Forelimb muscle (tissue), 1 donor: ENCODE data around the gene NLGN4Y. TPM values are rescaled to one million over a fixed set of nuclear protein-coding genes. Genes with fewer than 3 reads are reported as not detected.

ENCODE experiments used
- DNase-seq: peaks from one replicate; pipeline ENCODE4 v3.0.0-alpha.2; 2013; ENCODE audit warnings: low read depth
- polyA plus RNA-seq: library from polyadenylated mRNA; unstranded; fragments of 120-200 nt; gene quantifications from one replicate; pipeline ENCODE4 v1.2.1, GENCODE V29; 2013; ENCODE audit not compliant: insufficient read length

NLGN4Y gene
- 0.09 TPM for polyA plus RNA-seq

- no peak for DNase-seq
Measured at GRCh38 chrY:14524272-14525231, at the start of gene NLGN4Y. NLGN4Y (plus strand) TSS chrY:14524529; CDS start chrY:14622120, 97,591 bp downstream.

GRCh38 chrY:14485935-14486334 lies 38.4 kb upstream of the NLGN4Y start:
- no peak for DNase-seq

GRCh38 chrY:14490226-14490625 lies 34.1 kb upstream of the NLGN4Y start:
- DNase-seq = no peak

- DNase-seq = no peak
Measured at GRCh38 chrY:14498071-14498470, 26.3 kb upstream of the NLGN4Y start.

GRCh38 chrY:14504592-14504991 lies 19.7 kb upstream of the NLGN4Y start:
- no peak for DNase-seq

GRCh38 chrY:14522379-14522950 lies 1.9 kb upstream of the NLGN4Y start:
- DNase-seq = no peak

GRCh38 chrY:14523491-14524271 lies 648 bp upstream of the NLGN4Y start:
- DNase-seq = no peak

- DNase-seq = no peak
Measured at GRCh38 chrY:14525315-14525714, 986 bp downstream of the NLGN4Y start.

GRCh38 chrY:14528361-14528760 lies 4.0 kb downstream of the NLGN4Y start:
- DNase-seq = no peak

GRCh38 chrY:14536703-14537102 lies 12.4 kb downstream of the NLGN4Y start:
- no peak for DNase-seq

GRCh38 chrY:14543506-14543905 lies 19.2 kb downstream of the NLGN4Y start:
- no peak for DNase-seq

GRCh38 chrY:14581294-14581693 lies 57.0 kb downstream of the NLGN4Y start:
- DNase-seq = no peak

- DNase-seq = no peak
Measured at GRCh38 chrY:14586725-14587124, 62.4 kb downstream of the NLGN4Y start.

GRCh38 chrY:14601372-14601771 lies 77.0 kb downstream of the NLGN4Y start:
- no peak for DNase-seq

- no peak for DNase-seq
Measured at GRCh38 chrY:14617625-14618024, 93.3 kb downstream of the NLGN4Y start.

GRCh38 chrY:14618513-14618912 lies 94.2 kb downstream of the NLGN4Y start:
- no peak for DNase-seq

- DNase-seq = no peak
Measured at GRCh38 chrY:14628208-14628607, 103.9 kb downstream of the NLGN4Y start.

GRCh38 chrY:14631676-14632075 lies 107.3 kb downstream of the NLGN4Y start:
- DNase-seq = no peak

- no peak for DNase-seq
Measured at GRCh38 chrY:14633718-14634117, 109.4 kb downstream of the NLGN4Y start.

GRCh38 chrY:14634954-14635353 lies 110.6 kb downstream of the NLGN4Y start:
- DNase-seq = no peak

- no peak for DNase-seq
Measured at GRCh38 chrY:14637551-14637950, 113.2 kb downstream of the NLGN4Y start.

- no peak for DNase-seq
Measured at GRCh38 chrY:14641853-14642252, 117.5 kb downstream of the NLGN4Y start.
